Stimulated activated CD8-positive, alpha-beta memory T cell treated with anti-CD3 and anti-CD28 coated beads, Interleukin-7, amount 100 ng/mL, for 24 hours (primary cell): ENCODE results near the gene TAF13.
"Not testable (repeated sequence)": the region's sequence is repeated elsewhere in the genome, so short reads cannot be mapped to it uniquely, and the experiment has no call there.

ENCODE experiments used
- DNase-seq: peaks from one replicate; pipeline ENCODE4 v3.0.0-alpha.2; 2020; ENCODE audit warnings: low read depth

TAF13 gene

GRCh38 chr1:109091078-109091838, 15.5 kb upstream of the TAF13 start:
- no peak for DNase-seq

DNA sequence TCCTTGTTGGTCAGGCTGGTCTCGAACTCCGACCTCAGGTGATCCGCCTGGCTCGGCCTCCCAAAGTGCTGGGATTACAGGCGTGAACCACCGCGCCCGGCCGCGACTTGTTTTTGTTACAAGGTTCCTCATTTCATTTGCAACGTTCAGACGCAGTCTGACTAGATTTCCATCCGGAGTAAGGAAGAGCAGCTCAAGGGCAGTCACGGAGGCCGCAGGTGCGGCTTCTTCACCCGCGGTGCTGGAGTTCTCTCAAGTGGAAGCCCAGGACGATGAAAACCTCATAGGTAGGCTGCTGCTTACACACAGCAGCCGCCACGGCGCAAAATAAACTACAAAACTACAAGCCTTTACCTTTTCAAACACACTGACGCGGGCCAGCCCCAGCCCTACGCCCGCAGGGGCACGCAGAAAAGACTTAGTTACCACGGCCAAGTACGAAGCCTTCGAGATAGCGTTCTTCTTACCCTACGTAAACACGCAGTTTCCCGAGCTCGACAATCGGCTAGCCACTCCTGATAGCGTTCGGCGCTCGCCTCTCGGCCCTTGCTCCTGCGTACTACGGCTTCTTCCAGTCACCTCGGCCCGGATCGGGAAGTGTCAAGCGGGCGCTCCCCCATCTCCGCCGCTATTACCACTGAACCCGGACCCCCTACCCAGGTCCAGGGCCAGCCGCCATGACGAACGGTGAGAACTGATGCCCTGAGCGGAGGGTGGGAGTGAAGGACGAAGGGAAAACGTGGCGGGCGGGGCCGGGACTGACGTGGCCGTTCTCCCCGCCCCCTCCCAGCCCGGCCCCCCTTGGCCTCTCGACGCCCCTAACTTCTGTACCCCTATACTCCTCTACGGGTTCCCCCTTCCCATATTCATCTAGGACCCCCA, 14.6 kb upstream of the TAF13 start, which contains the start of gene TMEM167B:
TMEM167B (plus strand) TSS at position 569 of the 882 bp plus-strand sequence; CDS start at position 678, 109 bp downstream.
- DNase-seq: peak; percentile 75

DNA sequence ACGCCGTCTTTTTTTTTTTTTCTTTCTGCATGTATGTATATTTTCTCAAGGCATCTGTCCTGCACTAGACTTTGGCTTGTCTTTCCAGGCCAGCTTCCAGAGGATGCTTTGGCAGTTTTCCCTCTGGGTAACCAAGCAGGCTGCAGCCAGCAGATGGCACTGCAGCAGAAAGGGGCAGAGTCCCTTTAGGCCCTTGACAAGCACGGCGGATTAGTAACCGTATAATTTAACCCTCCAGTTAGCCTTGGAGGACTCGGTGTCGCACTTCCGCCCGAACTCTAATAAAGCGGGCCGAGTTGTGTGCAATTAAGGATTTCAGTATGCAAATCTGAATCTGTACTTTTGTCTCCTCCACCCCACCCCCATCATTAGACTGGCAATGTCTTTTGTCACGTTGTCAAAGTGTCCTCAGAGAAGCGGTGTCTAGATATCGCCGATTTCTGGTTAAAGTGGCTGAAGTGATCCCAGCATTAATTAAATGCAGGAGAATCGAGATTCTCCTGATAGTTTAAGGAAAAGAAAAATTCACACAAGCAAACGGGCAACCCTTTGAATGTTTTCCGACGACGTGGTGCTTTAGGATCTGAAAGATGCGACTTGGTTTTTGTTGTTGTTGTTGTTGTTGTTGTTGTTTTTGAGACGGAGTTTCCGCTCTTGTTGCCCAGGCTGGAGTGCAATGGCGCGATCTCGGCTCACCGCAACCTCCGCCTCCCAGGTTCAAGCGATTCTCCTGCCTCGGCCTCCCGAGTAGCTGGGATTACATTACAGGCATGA, 13.6 kb upstream of the TAF13 start:
- no peak for DNase-seq

GRCh38 chr1:109084563-109085517, 9.0 kb upstream of the TAF13 start:
- no peak for DNase-seq

DNA sequence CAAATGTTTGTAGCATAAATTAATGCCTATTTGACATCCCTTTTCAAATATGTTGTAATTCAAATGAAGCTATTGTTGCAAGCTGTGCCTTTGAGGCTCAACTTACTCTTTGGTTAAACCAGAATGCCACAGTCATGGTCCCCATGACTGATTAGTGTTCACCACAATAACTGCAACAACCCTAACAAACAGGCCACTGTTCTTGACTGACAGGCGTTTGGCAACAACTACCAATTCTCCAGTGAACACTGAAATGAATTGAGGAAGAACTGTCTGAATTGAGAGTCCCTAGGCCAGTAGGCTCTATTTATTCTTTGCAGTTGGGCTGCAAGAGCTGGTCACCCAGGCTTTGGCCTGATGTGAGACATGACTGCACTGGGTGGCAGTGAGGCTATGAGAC, 8.1 kb upstream of the TAF13 start:
- no peak for DNase-seq

DNA sequence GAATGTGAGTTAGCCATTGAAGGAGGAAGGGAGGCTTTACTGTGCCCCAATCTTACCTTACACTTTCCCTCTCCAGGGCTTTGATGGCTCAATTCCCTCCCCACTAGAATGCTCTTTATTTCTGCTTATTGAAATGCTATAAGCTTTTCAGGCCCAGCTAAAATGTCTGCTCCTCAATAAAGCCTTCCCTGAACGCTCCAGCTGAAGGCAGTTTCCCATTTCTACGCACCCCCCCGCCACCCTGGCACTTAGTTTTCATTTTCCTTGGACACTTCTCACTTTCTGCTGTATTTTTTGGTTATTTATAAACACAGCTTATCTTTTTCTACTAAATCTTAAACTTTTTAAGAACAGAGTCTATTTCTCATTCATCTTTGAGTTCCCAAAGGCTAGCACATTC, 7.7 kb upstream of the TAF13 start:
- no peak for DNase-seq

DNA sequence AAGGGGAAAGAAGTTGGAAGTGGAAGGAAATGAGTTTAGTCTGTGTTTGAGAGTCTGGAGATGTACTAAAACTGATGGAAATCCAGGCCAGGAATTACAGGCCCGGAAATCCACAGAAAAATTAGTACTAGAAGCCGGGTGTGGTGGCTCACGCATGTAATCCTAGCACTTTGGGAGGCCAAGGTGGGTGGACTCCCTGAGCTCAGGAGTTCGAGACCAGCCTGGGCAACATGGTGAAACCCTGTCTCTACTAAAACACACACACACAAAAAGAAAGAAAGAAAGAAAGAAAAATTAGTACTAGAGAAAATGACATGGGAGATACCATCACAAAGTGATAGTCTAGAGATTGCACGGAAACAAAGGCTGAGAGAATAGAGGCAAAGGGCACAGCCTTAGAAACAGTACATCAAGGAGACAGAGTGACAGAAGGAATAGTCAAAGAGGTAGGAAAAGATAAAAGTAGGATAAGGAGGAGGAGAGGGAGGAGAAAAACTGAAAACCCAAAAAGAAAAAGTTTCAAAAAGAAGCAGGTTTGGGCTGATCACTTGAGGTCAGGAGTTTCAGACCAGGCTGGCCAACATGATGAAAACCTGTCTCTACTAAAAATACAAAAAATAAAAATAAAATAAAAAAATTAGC, 4.8 kb upstream of the TAF13 start:
- no peak for DNase-seq

GRCh38 chr1:109079240-109079622, 3.4 kb upstream of the TAF13 start:
- no peak for DNase-seq

DNA sequence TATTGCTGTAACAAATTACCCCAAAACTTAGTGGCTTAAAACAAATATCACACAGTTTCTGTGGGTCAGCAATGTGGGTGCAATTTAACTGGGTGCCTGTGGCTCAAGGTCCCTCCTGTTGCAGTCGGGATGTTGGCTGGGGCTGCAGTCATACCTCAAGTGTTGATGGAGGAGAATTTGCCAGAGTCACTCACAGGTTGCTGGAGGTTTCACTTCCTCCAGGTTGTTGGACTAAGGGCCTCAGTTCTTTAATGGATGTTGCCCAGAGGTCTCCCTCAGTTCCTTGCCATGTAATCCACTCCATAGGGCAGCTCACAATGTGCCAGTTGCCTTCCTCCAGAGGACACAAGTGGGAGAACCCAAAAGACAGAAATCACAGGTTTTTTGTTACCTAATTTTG, 2.5 kb upstream of the TAF13 start:
- no peak for DNase-seq

DNA sequence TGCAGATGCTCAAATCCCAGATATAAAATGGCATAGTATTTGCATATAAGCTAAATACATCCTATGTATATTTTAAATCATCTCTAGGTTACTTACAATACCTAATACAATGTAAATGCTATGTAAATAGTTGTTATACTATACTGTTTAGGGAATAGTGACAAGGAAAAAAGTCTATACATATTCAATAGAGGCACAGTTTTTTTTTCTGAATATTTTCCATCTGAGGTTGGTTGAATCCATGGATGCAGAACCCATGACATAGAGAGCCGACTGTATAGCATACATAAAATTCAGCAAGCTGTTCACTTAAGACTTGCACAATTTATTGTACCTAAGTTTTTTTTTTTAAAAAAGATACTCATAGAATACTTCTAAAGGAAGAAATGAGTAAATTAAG, 6.5 kb downstream of the TAF13 start:
- no peak for DNase-seq

DNA sequence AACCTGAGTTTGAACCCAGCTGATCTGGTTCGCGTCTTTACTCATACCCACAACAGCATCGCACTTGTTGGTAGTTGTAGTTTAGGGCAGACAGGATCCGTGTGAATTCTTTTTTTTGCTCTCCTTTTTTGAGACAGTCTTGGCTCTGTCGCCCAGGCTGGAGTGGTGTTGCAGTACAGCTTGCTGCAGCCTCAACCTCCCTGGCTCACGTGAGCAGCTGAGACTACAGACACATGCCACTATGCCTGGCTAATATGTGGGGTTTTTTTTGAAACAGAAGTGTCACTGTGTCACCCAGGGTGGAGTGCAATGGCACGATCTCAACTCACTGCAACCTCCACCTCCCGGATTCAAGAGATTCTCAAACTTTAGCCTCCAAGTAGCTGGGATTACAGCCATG, 7.9 kb downstream of the TAF13 start:
- DNase-seq: no peak

DNA sequence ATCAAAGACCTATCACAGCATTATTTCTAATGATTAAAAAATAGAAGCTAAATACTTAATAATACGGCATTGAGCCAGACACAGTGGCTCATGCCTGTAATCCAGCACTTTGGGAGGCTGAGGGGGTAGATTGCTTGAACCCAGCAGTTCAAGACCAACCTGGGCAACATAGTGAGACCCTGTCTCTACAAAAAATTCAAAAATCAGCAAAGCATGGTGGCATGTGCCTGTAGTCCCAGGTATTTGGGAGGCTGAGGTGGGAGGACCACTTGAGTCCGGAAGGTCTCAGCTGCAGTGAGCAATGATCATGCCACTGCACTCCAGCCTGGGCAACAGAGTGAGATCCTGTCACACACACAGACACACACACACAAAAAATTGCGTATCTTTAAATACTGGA, 10.7 kb downstream of the TAF13 start:
- no peak for DNase-seq

DNA sequence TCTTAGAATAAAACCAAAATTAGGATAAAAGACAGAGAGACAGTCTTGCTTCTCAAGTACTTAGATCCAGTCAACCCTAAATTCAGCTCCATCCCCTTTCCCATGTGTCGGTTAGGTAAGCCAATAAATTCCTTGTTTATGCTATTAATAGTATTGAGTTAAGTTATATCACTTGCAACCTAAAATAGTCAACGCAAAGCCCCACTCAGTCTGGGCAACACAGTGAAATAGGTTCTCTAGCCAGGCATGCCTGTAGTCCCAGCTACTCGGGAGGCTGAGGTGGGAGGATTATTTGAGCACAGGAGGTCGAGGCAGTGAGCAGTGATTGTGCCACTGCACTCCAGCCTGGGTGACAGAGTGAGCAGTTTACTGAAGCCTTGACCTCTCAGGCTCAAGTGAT, 14.6 kb downstream of the TAF13 start:
- no peak for DNase-seq

DNA sequence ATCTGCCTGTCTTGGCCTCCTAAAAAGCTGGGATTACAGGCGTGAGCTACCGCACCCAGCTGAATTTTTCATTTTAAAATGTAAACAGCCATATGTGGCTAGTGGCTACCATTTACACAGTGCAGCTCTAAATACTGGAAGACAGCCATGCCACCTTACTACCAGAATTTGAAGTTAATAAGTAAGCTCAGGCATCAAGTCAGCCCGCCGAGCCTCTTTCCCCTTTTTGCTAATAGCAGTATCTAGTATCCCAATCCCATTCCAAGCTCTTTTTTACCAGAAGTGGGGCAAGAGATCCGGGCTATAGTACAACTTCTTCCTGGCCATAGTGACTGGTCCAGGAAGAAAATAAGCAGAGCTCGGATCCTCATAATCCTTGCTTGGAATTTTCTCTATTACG, 15.1 kb downstream of the TAF13 start:
- no peak for DNase-seq

- DNase-seq: no peak
Observed at GRCh38 chr1:109059026-109059425, 16.8 kb downstream of the TAF13 start.

DNA sequence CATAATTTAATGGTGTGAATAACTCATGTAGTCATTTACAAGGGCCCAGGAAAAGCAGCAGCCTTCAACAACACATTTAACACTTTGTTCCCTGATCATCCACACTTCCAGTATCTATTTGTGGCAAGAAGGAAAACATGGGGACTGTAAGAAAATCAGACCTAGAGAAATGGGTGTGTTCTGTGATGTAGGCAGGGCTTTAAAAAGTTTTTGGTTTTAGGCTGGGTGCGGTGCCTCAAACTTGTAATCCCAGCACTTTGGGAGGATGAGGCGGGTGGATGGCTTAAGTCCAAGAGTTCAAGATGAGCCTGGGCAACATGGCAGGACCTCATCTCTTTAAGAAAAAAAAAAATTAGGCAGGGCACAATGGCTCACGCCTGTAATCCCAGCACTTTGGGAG, 19.7 kb downstream of the TAF13 start:
- no peak for DNase-seq

DNA sequence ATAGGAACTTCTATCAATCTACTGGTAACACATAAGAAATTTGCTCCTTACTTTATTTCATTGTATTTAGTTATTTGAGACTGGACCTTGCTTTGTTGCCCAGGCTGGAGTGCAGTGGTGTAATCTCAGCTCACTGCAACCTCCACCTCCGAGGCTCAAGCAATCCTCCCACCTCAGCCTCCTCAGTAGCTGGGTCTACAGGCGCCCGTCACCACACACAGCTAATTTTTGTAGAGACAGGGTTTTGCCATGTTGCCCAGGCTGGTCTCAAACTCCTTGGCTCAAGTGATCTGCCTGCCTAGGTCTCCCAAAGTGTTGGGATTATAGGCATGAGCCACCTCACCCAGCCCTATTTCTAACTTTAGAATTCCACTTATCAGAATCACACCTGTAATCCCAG, 23.7 kb downstream of the TAF13 start:
- not testable (repeated sequence) for DNase-seq

GRCh38 chr1:109050228-109050995, 25.4 kb downstream of the TAF13 start:
- no peak for DNase-seq

DNA sequence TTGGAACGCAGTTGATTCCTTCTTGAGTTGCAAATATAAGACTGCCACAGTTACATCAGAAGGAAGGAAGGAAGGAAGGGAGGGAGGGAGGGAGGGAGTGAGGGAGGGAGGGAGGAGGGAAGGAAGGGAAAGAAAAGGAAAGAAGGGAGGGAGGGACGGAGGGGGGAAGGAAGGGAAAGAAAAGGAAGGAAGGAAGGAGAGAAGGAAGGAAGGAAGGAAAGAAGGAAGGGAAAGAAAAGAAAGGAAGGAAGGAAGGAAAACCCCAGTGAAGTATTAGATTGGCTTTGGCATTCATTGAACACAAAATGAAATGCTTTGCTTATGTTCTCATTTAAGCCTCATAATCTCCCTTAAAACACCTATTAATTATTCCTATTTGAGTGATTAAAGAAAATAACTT, 27.5 kb downstream of the TAF13 start:
- no peak for DNase-seq

DNA sequence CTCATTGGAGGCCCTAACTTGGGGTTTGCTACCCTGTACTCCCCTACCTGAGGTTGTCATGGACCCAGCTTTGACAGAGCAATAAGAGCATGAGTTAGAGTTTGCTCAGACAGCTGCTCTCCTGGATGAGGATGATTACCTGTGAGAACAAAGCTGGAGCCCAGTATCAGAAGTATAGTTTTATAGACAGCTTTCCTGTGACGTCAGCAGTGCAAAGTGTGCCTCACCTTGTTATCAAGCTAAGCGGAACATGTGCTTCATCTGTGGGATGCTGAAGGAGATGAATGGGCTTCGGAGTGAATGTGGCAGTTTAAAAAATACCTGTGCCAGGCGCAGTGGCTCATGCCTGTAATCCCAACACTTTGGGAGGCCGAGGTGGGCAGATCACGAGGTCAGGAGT, 28.5 kb downstream of the TAF13 start:
- no peak for DNase-seq
